Activated CD8-positive, alpha-beta T cell treated with anti-CD3 and anti-CD28 coated beads for 36 hours (primary cell): Measurements from ENCODE around the gene ATP10A. TPM values are rescaled to one million over a fixed set of nuclear protein-coding genes. Genes with fewer than 3 reads are reported as not detected.

Source experiments
- ATAC-seq: fragments of 200-7000 bp; cut with Tn5 transposase; one replicate; pipeline ENCODE4 v1.10.0; 2021; ENCODE audit warnings: mild to moderate bottlenecking, moderate library complexity
- CTCF ChIA-PET: fragments of 350-600 bp; sonication (Branson Sonifier 250); formaldehyde crosslinking; loops from one replicate; lab custom pipeline; 2021; ENCODE audit warnings: antibody characterized with exemption; lab: Charles Lee
- POLR2A ChIA-PET: fragments of 350-600 bp; sonication (Branson Sonifier 250); formaldehyde crosslinking; loops from one replicate; lab custom pipeline; 2021; ENCODE audit warnings: antibody characterized with exemption; lab: Charles Lee
- DNase-seq: peaks from one replicate; pipeline ENCODE4 v3.0.0-alpha.2; 2020
- H3K27ac Mint-ChIP-seq: one replicate; pipeline ENCODE4 v1.8.0; 2021; ENCODE audit warnings: mild to moderate bottlenecking, mixed read lengths
- H3K27me3 Mint-ChIP-seq: one replicate; pipeline ENCODE4 v1.8.0; 2021; ENCODE audit warnings: mixed read lengths
- H3K36me3 Mint-ChIP-seq: one replicate; pipeline ENCODE4 v1.8.0; 2021; ENCODE audit warnings: low read depth, mixed read lengths
- H3K4me1 Mint-ChIP-seq: one replicate; pipeline ENCODE4 v1.8.0; 2021; ENCODE audit warnings: low read depth, mixed read lengths
- H3K4me3 Mint-ChIP-seq: one replicate; pipeline ENCODE4 v1.8.0; 2021; ENCODE audit warnings: mild to moderate bottlenecking, moderate library complexity, mixed read lengths
- H3K9me3 Mint-ChIP-seq: one replicate; pipeline ENCODE4 v1.8.0; 2021; ENCODE audit warnings: mixed read lengths
- intact Hi-C: fragments of 100-400 bp; cut with micrococcal nuclease; formaldehyde crosslinking; loops from one replicate; pipeline ENCODE4 v1.10.0; 2022
- total RNA-seq, 2 experiments: library from RNA; stranded (reverse); gene quantifications; one replicate each; pipeline ENCODE4 v1.2.3, GENCODE V29; 2021
- TF ChIP-seq, protein P1 (sequence below): fragments of 200-600 bp; IDR thresholded peaks from one replicate; pipeline ENCODE4 v1.8.0; 2022; ENCODE audit warnings: antibody characterized with exemption, mild to moderate bottlenecking

The ATP10A gene
- total RNA-seq, 2 experiments from 2014 or later = 17.8 to 21.0 TPM

DNA sequence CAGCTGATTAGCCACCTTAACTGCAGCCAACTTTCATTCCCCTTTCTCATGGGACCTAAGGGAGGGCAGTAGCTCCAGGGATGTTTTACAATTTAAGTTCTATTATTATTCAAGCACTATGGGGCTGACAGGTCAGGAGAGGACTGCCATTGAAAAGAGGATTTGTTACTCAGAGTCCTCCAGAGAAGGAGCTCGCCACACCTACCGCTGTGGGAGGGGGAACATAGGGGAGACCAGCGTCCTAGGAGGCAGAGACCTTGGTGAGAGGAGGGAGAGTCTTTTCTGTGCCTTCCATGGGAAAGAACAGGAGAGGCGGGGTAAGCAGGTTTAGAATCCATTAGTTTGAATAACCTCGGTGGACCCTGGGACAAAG, 14.4 kb downstream of the ATP10A start:
- peaks cover 75% of the 10 kb centered on the region for H3K4me1 Mint-ChIP-seq
- TF ChIP-seq, protein P1, sequence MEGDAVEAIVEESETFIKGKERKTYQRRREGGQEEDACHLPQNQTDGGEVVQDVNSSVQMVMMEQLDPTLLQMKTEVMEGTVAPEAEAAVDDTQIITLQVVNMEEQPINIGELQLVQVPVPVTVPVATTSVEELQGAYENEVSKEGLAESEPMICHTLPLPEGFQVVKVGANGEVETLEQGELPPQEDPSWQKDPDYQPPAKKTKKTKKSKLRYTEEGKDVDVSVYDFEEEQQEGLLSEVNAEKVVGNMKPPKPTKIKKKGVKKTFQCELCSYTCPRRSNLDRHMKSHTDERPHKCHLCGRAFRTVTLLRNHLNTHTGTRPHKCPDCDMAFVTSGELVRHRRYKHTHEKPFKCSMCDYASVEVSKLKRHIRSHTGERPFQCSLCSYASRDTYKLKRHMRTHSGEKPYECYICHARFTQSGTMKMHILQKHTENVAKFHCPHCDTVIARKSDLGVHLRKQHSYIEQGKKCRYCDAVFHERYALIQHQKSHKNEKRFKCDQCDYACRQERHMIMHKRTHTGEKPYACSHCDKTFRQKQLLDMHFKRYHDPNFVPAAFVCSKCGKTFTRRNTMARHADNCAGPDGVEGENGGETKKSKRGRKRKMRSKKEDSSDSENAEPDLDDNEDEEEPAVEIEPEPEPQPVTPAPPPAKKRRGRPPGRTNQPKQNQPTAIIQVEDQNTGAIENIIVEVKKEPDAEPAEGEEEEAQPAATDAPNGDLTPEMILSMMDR = no peak
- ChIA-PET POLR2A (interaction anchor here (0.9 to 2.8 kb wide), 3 partner anchors 10 to 59 kb away, joined by 3 to 26 read pairs (median 5); partner anchors contain the start of gene ATP10A), CTCF (interaction anchor here (1.5 kb wide), 1 partner anchor 65 kb away, joined by 4 read pairs; no protein-coding TSS in a partner anchor)
- ATAC-seq (no peak), DNase-seq (no peak)
- intact Hi-C loops = no loop called here
- peaks cover 2% of the 10 kb centered on the region for H3K9me3 Mint-ChIP-seq
- H3K27me3 Mint-ChIP-seq = no peaks in the 10 kb centered on the region
- peaks cover 21% of the 10 kb centered on the region for H3K36me3 Mint-ChIP-seq
- H3K27ac Mint-ChIP-seq = peak overlapping the region; percentile 100
- peak overlapping the region; percentile 75 for H3K4me3 Mint-ChIP-seq

DNA sequence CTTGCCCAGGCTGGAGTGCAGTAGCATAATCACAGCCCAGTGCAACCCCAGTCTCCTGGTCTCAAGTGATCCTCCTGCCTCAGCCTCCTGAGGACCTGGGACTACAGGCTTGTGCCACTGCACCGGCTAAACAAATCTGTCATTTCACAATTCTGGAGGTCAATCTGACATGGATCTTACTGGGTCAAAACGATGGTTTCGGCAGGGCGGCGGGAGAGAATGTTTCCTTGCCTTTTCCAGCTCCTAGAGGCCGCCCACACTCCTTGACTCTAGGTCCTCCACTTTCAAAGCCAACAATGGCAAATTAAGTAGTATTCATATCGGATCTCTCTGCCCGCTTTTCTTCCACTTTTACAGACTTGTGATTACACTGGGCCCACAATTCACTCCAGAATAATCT, 14.8 kb downstream of the ATP10A start:
- POLR2A ChIA-PET = interaction anchor here (0.8 to 2.8 kb wide), 4 partner anchors 9 to 13 kb away, joined by 3 to 26 read pairs (median 4); partner anchors contain the start of gene ATP10A
- H3K9me3 Mint-ChIP-seq = peaks cover 2% of the 10 kb centered on the region
- no peak overlapping the region for H3K4me3 Mint-ChIP-seq
- ATAC-seq (no peak), DNase-seq (no peak)
- H3K27ac Mint-ChIP-seq = peak overlapping the region; percentile 100
- peaks cover 73% of the 10 kb centered on the region for H3K4me1 Mint-ChIP-seq
- intact Hi-C loops = no loop called here
- H3K36me3 Mint-ChIP-seq = peaks cover 21% of the 10 kb centered on the region
- TF ChIP-seq, protein P1 = no peak
- CTCF ChIA-PET = interaction anchor here (1.5 kb wide), 1 partner anchor 65 kb away, joined by 4 read pairs; no protein-coding TSS in a partner anchor
- no peaks in the 10 kb centered on the region for H3K27me3 Mint-ChIP-seq

GRCh38 chr15:25847051-25847450, 16.1 kb downstream of the ATP10A start:
- ChIA-PET CTCF (interaction anchor here (1.4 to 2.4 kb wide), 3 partner anchors 9 to 87 kb away, joined by 4 to 9 read pairs (median 5); no protein-coding TSS in a partner anchor), POLR2A (interaction anchor here (0.8 to 1.7 kb wide), 6 partner anchors 8 to 48 kb away, joined by 3 to 7 read pairs (median 4); no protein-coding TSS in a partner anchor)
- H3K36me3 Mint-ChIP-seq = peaks cover 18% of the 10 kb centered on the region
- H3K27me3 Mint-ChIP-seq = no peaks in the 10 kb centered on the region
- peak overlapping the region; percentile 89 for H3K27ac Mint-ChIP-seq
- DNase-seq (peak; percentile 30), ATAC-seq (no peak)
- H3K4me1 Mint-ChIP-seq = peaks cover 66% of the 10 kb centered on the region
- H3K4me3 Mint-ChIP-seq = no peak overlapping the region
- intact Hi-C loops = no loop called here
- peaks cover 2% of the 10 kb centered on the region for H3K9me3 Mint-ChIP-seq
- TF ChIP-seq, protein P1 = no peak

DNA sequence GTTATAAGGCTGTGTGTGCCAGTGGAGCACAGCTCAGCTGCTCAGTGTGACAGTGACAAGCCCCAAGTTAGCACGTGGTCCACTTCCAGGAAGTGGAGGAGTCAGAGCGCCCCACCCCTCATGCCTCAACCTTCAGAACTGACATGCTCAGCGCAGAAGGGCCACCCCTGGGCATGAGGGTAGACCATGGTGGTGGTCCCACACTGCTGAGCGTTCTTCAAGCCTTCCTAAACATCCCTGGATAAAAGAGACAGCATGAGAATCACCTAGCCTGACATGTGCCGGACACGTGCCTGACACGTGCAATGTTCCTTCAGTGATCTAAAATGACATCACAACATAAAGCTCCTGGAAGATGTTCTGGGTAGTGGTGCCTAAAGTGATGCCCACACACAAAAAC, 16.8 kb downstream of the ATP10A start:
- Mint-ChIP-seq H3K4me3 (peak overlapping the region; percentile 33), H3K36me3 (peaks cover 18% of the 10 kb centered on the region), H3K4me1 (peaks cover 63% of the 10 kb centered on the region), H3K27ac (peak overlapping the region; percentile 97), H3K27me3 (no peaks in the 10 kb centered on the region), H3K9me3 (peaks cover 2% of the 10 kb centered on the region)
- DNase-seq (peak; percentile 79), ATAC-seq (peak; percentile 52)
- ChIA-PET CTCF (interaction anchor here (1.5 to 2.4 kb wide), 2 partner anchors 9 to 87 kb away, joined by 5 to 9 read pairs; no protein-coding TSS in a partner anchor), POLR2A (interaction anchor here (1.3 to 1.4 kb wide), 2 partner anchors 16 to 47 kb away, joined by 5 to 7 read pairs; no protein-coding TSS in a partner anchor)
- TF ChIP-seq, protein P1 = no peak
- intact Hi-C loops = no loop called here

- peaks cover 58% of the 10 kb centered on the region for H3K4me1 Mint-ChIP-seq
- intact Hi-C loops = no loop called here
- ATAC-seq (no peak), DNase-seq (no peak)
- TF ChIP-seq, protein P1 = no peak
- peak overlapping the region; percentile 97 for H3K27ac Mint-ChIP-seq
- peaks cover 2% of the 10 kb centered on the region for H3K9me3 Mint-ChIP-seq
- H3K4me3 Mint-ChIP-seq = no peak overlapping the region
- peaks cover 21% of the 10 kb centered on the region for H3K36me3 Mint-ChIP-seq
- ChIA-PET POLR2A (no interaction called here), CTCF (no interaction called here)
- H3K27me3 Mint-ChIP-seq = no peaks in the 10 kb centered on the region
Observed at GRCh38 chr15:25844981-25845680, 18.0 kb downstream of the ATP10A start.
